Activated CD8-positive, alpha-beta memory T cell treated with anti-CD3 and anti-CD28 coated beads, Interleukin-2, amount 50 U/mL, for 1 hour (primary cell): Measurements from ENCODE around the gene SLC29A1.

Experiments
- DNase-seq: peaks from one replicate; pipeline ENCODE4 v3.0.0-alpha.2; 2020; ENCODE audit errors: extremely low read depth

SLC29A1 gene

DNA sequence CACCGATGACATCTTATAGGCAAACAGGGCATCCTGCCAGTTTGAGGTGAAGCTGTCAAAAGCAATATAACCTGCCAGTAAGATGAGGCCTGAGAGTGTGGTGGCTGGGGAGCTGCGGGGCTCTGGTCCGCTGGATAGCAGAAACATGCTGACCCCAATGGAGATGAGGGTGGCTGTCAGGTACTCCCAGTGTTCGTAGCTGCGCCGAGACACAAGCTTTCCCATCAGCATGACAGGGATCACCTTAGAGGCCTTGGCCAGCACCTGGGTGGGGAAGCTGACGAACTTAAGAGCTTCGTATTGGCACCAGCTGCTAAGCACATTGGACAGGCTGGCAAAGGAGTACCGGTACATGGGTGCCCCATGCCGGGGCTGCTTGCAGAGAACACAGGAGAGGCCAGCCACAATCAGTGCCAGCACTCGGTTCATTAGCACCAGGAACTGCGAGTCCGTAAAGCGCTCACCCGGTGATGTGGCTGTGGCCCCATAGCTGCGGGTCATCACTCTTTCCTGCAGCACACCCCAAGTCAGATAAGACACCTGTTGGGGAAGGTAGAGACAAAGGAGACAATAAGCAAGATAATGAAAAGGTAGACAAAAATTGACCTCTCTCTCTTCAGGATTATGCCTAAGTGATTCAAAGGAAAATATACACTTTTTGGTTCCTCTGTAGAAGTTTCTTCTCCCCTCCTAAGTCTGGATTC lies 31.9 kb downstream of the SLC29A1 start:
- DNase-seq, result no peak

DNA sequence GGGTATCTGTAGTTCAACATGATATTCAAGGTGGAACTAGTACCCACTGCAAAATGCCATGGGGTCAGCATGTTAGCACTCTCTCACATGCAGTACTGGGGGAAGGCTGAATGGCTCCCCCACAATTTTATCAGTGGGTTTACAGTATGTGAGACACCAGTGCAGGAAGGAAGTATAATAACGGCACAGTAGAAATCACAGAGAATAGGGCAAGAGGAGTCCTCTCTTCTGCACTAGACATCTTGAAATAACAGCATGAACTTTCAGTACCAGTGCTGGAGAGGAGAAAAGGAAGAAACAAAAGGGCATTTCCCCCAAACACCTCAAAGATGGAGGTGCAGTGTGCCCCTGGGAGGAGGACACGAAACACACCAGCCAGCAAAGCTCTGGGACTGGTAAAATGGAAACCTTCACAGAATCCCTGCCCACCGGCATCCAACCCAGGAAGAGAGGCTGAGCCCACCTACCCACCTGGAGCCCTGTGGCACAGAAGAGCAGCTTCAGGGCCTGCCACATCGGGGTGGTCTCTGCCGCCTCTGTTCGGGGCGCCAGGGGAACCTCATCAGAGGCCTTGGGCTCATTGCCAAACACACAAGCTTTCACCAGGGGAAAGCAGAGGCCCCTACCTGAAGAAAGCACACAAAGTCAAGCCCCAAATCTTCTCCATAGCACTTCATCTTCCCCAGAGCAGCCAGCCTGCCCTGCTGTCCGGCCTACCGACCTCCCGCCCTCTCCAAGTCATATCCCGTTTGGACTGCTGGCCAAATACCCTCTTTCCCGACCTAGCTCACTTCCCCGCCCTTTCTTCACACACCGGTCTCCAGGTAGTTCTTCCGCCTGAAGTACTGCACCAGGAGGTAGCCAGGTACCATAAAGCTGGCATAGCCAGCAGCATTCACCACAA lies 32.7 kb downstream of the SLC29A1 start:
- DNase-seq, result no peak

DNA sequence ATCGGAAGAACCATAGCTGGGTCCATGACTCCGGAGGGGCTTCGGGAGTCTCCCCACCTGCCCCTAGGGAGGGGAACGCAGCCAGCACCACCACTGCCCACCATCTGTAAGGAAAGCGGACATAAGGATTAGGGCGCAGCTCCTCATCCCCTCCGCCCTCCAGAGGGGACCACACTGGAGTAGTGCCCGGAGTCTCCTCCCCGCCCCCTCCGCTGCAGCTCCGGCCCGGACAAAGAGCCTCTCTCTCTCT lies 33.3 kb downstream of the SLC29A1 start:
- DNase-seq, result no peak

DNA sequence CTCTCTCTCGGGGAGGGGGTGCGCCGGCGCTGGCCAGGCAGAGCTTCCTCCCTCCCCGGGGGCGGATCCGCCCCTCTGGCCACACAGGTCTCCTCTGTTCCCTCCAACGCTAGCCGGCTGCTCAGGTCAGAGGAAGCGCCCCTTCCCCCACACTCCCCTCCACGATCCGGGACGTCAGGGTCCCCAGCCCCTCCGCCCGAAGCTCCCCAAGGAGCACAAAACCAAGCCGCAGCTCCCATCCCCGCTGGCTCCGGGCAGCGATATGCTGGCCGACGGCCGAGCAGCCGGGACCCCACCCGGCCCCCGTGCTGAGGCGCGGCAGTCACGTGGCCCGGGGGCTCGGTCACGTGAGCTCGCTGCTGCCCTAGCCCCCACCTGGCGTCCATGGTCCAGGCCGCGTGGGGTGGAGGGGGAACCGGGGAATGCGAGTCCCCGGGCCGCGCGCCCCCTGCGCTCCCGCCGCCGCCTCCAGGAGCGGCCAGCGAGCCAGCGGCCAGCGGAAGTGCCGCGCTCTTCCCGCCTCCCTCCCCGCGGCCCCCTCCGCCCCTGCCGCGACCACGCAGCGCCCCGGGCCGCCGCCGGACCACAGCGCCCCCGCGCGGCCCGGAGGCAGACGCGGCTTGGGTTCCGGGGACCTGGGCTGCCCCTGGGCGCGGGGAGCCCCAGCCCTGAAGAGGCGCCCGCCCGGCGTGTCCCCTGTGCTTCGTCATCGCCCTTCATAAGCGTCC lies 33.8 kb downstream of the SLC29A1 start, which contains the start of gene SLC35B2:
SLC35B2 (minus strand) TSS at position 504 of the 728 bp plus-strand sequence; CDS start at position 386, 118 bp downstream.
- DNase-seq, result no peak

DNA sequence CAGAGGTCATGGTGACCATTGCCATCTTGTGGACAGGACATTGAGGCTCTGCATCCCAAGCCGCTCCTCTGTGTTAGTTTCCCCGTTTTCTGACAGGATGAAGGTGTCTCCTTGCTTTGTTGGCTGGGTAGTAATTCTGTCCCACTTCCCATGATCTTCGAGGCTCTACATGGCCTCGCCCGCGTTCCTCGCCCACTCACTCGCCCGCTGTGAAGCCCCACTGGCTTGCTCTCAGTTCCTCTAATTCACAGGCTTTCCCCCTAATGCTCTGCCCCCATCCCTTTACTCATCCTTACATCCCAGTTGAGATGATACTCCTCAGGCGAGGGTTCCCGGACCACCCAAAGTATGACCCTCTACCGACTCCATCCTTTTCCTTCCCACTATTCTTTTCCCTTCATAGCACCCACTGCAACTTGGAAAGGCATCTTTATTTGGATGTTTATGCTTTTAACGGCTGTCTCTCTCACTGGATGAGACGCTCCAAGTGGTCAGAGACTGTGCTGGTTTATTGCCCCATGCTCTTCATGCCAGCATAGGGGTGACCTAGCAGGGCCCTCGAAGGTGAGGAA lies 34.4 kb downstream of the SLC29A1 start:
- DNase-seq, result no peak

DNA sequence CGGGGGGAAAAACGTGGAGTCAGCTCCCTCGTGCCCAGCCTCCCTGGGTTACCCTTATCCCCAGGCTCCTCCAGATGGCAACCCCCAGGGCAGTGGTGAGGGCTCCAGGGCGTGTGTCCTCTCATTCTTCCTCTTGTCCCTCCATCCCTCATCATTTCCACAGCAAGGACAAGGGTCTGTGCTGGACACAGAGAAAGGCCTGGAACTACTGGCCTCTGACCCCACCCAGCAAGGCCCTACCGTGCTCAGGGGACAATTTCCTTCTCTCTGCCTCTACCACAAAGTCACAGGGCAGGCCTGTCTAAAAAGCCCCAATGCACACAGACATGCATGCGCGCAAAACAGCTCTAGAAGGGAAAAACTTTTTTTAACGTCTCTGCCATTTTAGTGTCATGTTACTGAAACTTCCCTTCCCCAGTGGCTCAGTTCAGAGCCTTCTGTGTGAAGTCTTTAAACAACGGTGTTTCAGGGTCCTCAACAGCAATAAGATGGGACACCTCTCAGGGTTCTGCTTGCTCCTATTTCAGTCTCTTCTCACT lies 35.0 kb downstream of the SLC29A1 start:
- DNase-seq, result no peak

DNA sequence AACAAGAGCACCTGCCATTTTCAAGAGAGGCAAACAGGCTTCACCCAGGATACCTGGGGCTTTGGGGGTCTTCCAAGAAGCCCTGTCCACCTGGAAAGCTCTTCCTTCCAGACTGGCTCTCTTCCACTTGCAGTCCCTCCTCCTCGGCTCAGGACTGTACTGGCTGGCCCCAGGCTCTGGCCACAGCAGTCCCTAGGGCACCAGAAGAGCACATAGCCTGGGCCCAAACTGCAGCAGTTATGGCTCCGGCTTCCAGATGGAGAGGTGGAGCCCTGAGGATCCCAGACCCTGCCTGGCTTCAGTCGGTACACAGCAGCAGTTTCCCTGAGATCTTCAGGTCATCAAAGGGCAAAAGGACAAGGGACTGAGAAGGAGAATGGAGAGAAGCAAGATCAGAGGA lies 35.5 kb downstream of the SLC29A1 start:
- DNase-seq, result no peak

DNA sequence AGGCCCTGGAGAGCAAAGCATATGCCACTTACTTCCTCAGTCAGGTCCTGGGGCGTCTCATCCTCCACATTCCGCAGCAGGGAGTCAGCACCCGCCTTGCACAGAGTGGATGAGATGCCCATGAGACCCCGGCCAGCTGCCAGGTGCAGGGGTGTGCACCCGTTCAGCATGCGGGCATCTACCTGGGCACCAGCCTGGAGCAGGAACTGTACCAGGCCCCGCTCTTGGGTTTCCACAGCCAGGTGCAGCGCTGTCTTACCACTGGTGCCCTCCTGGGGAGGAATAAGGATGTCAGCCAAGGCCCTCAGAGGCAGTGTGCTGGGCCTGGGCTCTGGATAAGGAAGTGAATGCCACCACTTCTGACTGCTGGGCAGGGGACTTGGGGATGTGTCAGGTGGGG lies 36.6 kb downstream of the SLC29A1 start:
- DNase-seq, result no peak

DNA sequence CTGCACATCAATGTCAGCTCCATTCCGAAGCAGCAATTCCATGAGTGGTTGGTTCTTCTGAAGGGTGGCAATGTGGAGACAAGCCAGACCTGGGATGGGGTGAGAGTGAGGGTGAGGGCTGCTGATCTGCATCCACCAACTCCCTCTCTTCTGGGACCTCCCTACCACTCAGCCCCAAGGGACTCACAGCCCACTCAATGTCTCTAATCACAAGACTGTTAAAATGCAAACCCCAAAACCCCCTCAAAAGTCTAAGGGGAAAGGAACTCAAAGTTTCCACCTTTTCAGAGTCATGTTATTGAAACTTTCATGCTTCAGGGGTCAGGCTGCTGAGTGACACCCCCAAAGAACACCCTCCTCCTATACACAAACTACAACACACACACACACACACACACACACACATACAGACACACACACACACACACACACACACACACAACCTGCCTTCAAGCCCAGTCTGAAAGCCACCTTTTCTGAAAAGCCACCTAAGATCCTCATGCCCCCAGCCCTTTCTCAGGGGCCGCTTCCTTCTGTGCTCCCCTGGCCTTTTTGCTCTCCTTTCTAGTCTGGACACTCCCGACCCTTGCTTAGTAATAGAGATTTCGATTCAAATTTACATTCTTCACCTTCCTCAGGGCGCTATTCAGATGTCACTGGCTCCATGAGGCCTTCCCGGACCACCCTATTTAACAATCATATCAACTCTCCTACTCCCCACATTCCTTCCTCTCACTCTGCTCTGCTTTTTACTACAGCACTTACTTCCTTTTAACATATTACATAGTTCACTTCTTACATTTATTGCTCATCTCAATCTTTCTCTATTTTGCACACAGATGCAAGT lies 37.3 kb downstream of the SLC29A1 start:
- DNase-seq, result no peak

DNA sequence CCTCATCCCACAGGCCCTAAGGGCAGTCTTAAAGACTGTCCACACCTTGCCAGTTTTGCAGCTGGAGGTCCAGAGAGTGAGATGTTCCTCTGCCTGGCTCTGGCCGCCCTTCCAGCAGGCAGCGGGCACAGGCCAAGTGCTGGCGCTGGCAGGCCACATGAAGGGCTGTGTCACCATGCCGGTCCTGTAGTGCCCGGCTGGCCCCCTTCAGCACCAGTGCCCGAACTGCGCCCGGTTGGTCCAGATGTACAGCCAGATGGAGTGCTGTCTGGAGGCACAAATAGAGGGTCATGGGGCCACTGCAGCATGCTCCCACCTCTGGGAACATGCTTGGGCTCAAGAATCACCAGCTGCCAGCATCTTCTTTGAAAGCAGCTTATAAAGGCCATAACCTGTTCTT lies 38.2 kb downstream of the SLC29A1 start:
- DNase-seq, result no peak

DNA sequence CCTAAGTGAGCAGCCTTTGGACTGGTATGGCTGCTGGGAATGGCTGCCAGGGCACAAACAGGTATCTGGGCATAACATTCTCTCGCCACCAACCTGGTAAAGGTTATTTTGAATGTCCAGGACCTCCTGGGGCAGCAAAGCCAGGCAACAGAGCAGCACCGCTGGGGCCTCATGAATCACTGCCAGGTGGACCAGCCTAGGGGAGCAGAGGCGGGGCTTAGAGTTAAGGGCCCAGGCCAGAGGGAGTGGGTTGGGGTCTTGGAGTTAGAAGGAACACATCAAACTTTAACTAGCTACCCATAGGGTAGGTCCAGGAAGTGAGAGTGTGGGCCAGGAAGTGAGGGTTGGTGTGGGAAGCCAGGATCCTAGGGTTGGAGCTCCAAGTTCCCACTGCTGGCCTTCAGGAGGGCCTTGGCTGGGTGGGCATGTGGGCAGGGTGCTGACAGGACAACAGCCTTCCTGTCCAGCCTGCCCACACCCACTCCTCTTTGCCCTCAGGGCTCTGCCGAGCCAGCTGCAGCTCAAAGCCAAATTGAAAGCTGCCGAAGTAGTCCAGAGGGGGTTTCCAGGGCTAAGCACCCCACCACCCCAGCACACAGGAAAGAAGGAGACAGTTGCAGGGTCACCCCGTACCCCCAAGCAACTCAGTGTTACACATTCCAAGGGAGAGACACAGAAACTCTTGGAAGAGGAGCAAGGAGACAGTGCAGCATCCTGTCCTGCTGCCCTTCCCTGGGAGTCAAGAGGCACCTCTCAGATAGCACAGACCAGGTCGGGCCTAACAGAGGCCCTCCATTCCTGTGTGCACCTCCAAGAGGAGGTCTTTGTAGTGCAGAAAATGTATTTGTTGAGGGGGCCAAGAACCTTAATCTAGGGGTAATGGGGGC lies 39.3 kb downstream of the SLC29A1 start:
- DNase-seq, result no peak

DNA sequence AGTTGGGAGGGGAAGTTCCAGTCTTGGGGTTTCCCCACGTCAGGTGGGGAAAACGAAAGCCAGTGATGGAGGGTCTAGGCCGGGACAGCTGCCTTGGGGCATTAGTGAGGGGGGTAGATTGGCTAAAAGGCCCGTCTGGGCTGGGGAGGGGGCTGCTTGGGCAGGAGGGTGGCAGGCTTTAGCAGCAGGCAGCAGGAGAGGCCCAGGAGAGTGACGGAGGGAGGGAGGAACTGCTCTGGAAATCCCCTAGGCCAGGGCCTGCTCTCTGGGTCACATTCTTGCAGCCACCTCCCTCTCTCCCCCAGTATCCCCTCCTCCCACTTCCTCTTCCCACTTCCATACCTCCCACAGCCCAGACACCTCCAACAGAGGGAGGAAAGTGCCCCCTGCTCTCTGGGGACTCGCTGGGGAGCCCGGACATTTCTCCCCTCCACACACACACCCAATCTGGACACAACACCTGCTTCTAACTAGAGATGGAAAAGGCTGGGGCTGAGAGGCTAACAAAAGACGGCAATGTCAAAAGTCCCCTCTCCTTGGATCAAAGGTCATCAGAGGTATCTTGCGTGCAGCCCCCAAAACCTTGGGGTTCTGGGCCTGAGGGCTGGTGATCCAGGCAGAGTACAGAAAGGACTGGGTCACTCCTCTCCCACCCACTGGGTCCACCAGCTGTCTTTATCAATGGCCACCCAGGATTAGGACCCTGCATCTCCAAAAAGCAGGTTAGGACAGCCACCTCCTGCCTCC lies 40.1 kb downstream of the SLC29A1 start:
- DNase-seq, result no peak

DNA sequence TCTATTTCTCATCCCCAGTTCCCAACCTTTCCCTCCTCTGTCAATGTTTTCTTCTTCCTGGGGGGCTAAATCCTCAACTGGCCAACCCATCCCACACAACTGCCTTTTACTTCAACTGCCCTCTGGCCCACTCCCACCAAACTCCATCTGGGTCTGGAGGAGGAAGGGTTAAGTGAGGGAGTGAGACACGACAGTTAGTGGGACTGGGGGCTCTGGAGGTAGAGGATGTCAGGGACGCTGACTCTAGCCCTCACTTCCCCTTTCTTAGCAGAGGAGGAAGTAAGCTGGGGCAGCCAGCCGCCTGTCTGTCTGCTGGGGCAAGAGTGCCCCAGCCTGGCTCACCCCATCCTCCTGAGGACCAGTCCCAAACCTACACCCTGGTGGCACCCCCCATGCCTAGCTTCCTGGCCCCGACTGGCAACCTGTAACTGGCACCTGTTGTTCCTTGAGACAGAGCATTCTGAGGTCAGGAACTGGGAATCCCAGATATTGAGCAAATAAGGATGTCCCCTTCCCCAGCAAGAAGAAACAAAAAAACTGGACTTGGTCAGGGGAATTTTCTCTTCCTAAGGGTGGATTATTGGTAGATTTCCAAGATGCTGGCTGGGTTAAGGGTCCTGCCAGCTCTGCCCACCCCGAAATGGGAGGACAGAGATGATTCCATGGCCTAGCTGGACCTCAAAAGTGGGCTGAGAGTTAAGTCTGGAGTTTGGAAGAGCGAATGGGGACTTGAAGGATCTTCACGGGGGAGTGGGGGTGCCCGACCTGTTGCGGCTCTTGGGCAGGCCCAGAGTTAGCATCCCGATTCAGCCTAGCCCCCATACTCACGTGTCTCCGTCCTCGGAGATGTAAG lies 41.0 kb downstream of the SLC29A1 start:
- no peak for DNase-seq

DNA sequence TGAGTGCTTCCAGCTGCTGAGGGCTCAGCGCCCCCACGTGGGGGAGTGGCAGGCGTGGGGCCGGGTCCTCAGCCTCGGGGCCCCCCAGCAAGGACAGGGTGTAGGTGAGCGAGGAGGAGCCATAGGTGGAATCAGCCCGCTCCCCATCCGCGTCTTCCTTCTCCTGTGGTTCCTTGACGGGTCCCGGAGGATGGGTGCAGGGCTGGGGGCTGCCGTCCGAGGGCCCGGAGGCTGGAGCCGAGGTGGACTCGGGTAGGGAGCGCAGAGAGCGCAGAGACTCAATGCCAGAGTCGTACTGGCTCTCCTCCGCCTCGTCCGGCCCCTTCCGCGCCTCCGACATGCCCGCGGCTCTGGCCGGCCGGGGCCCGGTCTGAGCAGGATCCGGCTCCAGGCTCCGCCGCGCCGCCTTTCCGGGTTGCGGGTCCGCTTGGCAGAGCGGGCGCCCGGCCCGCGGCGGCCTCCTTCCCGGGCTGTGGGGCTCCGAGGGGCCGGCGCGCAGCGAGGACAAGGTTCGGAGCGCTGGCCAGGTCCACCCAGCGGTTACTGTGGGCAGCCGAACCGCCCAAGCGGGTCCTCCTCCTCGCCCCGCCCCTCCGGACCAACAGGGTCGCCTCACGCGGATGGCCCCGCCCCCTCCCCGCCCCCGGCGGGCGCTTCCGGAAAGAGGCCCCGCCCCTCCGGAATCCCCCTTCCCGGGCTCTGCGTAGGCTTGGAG lies 41.8 kb downstream of the SLC29A1 start, which contains the start of gene NFKBIE:
NFKBIE (minus strand) TSS at position 545 of the 715 bp plus-strand sequence; CDS start at position 340, 205 bp downstream.
- peak; percentile 73 for DNase-seq

DNA sequence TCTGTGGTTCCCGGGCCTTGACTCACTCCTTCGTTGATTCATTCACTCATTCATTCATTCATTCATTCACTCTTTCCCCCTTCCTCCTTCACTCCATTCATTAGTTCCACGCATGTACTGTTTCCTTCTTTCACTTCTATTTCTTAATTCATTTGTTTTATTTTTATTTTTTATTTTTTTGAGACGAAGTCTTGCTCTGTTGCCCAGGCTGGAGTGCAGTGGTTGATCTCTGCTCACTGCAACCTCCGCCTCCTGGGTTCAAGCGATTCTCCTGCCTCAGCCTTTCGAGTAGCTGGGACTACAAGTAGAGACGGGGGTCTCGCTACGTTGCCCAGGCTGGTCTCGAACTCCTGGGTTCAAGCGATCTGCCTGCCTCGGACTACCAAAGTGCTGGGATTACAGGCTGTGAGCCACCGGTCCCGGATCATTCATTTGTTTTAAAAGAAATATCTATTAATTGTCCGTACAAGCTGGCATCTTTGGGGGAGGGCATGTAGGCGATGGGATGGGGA lies 42.4 kb downstream of the SLC29A1 start:
- no peak for DNase-seq

DNA sequence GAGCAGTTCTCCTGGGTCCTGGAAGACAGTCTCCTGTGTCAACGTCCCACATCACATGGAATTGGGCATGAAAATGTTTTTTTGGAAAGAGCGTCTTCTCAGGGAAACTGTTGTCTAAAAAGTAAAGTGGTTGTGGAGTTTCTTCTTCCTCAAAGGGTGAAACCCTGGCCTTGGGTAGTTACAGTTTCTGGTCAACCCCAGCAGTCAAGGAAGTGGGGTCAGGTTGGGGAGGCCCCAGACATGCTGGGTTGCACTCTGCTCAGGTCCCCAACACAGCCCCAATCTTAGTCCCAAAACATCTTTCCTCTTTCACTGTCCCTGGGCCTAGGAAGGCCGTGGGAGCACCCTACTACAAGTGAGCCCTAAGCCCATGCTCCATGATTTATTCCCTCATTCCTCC lies 43.0 kb downstream of the SLC29A1 start:
- no peak for DNase-seq

DNA sequence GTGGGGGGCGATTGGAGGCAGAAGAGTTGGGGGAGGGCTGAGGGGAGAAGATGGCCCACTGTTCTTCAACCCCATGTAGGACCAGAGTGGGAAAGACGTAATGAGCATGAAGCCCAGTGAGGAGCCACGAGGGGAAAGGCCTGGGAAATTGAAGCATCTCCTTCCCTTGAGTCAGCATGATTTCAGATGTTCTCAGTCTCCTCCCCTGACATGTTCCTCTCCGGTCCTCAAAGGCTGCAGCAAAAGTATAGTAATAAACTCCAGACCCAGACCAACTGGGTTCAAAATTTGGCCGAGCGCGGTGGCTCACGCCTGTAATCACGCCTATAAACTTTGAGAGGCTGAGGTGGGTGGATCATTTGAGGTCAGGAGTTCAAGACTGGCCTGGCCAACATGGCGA lies 43.9 kb downstream of the SLC29A1 start:
- DNase-seq, result no peak
